Astrocyte (in vitro differentiated cells and primary cell): ENCODE results near the gene ICE1.

ENCODE experiments used
- CTCF ChIP-seq: IDR thresholded peaks from 2 replicates; pipeline ENCODE4 v1.5.1; 2011; ENCODE audit warnings: low read depth, mild to moderate bottlenecking, inconsistent platforms, low read length, moderate library complexity; ENCODE audit not compliant: insufficient read depth
- EZH2 ChIP-seq: IDR thresholded peaks from 2 replicates; pipeline ENCODE4 v1.6.1; 2012; ENCODE audit warnings: mild to moderate bottlenecking, low read length, inconsistent platforms; ENCODE audit not compliant: insufficient read depth

GRCh38 chr5:5539590-5539989 is 117.1 kb downstream of the ICE1 start:
- TF ChIP-seq CTCF (no peak), EZH2 (no peak)
